ELR (cell line): ENCODE results near the gene CDH20.
"Not testable (repeated sequence)": the region's sequence is repeated elsewhere in the genome, so short reads cannot be mapped to it uniquely, and the experiment has no call there.

Source experiments
- DNase-seq: peaks from one replicate; pipeline ENCODE4 v3.0.0-alpha.2; 2015; ENCODE audit warnings: low read depth

Gene CDH20

GRCh38 chr18:61348230-61348629, 15.0 kb downstream of the CDH20 start:
- no peak for DNase-seq

- DNase-seq: peak; percentile 2
Measured at GRCh38 chr18:61350578-61350977, 17.3 kb downstream of the CDH20 start.

GRCh38 chr18:61352059-61352458, 18.8 kb downstream of the CDH20 start:
- DNase-seq: no peak

GRCh38 chr18:61352611-61353010, 19.4 kb downstream of the CDH20 start:
- DNase-seq: no peak

GRCh38 chr18:61360404-61361383, 27.5 kb downstream of the CDH20 start:
- DNase-seq: no peak

- DNase-seq: peak; percentile 1
Measured at GRCh38 chr18:61362511-61362910, 29.3 kb downstream of the CDH20 start.

- DNase-seq: no peak
Measured at GRCh38 chr18:61364953-61365352, 31.7 kb downstream of the CDH20 start.

GRCh38 chr18:61368001-61368400, 34.8 kb downstream of the CDH20 start:
- DNase-seq: no peak

GRCh38 chr18:61369671-61370070, 36.4 kb downstream of the CDH20 start:
- not testable (repeated sequence) for DNase-seq

GRCh38 chr18:61371111-61371510, 37.9 kb downstream of the CDH20 start:
- no peak for DNase-seq

- DNase-seq: no peak
Measured at GRCh38 chr18:61379827-61380226, 46.6 kb downstream of the CDH20 start.

GRCh38 chr18:61388010-61388409, 54.8 kb downstream of the CDH20 start:
- DNase-seq: no peak

GRCh38 chr18:61394983-61395382, 61.8 kb downstream of the CDH20 start:
- DNase-seq: no peak

GRCh38 chr18:61397222-61397621, 64.0 kb downstream of the CDH20 start:
- no peak for DNase-seq

- peak; percentile 40 for DNase-seq
Measured at GRCh38 chr18:61398961-61399705, 65.9 kb downstream of the CDH20 start.

GRCh38 chr18:61400016-61400635, 66.9 kb downstream of the CDH20 start:
- no peak for DNase-seq

GRCh38 chr18:61400716-61401115, 67.5 kb downstream of the CDH20 start:
- DNase-seq: peak; percentile 70

- DNase-seq: no peak
Measured at GRCh38 chr18:61402726-61403125, 69.5 kb downstream of the CDH20 start.

- DNase-seq: no peak
Measured at GRCh38 chr18:61413396-61413795, 80.2 kb downstream of the CDH20 start.

- no peak for DNase-seq
Measured at GRCh38 chr18:61414086-61414485, 80.9 kb downstream of the CDH20 start.

- DNase-seq: no peak
Measured at GRCh38 chr18:61419763-61420162, 86.5 kb downstream of the CDH20 start.

GRCh38 chr18:61420218-61420885, 87.1 kb downstream of the CDH20 start:
- DNase-seq: no peak
